Esophagus squamous epithelium (tissue), 4 donors: ENCODE measurements around the gene FLVCR2.

Experiments used
- CTCF ChIP-seq, 6 experiments: fragments of 450-650 bp in 4 of 6; fragments of 200-600 bp in 2 of 6; sonication (generic) in 2 of 6; IDR thresholded peaks; one replicate each; pipeline ENCODE4 v1.5.1; 2016 to 2019; ENCODE audit warnings: antibody characterized with exemption in 6 of 6, mild to moderate bottlenecking in 4 of 6, moderate library complexity in 4 of 6
- POLR2A ChIP-seq, 4 donors: fragments of 450-650 bp; IDR thresholded peaks; one replicate each; pipeline ENCODE4 v1.6.1; 2017; ENCODE audit warnings: antibody characterized with exemption in 4 of 4, mild to moderate bottlenecking in 4 of 4, moderate library complexity in 3 of 4

- no peak for TF ChIP-seq POLR2A (IDR thresholded peaks at IDR 0.05)
- TF ChIP-seq CTCF (IDR thresholded peaks at IDR 0.05), result no peak
Observed at GRCh38 chr14:75647640-75648039, 69.2 kb downstream of the FLVCR2 start.
